ENCODE measurements around the gene GRK7. TPM values are rescaled to one million over a fixed set of nuclear protein-coding genes. Genes with fewer than 3 reads are reported as not detected.
A peak's percentile ranks its signal among the peaks of the same experiment; 100 is the strongest.

Gene GRK7
- total and polyA plus RNA-seq, 2 of the 13 experiments (the other 11 are each of a cell fraction or from before 2014, with no cell fraction given) = not detected

- TF ChIP-seq REXO4 (CRISPR knock-in tag; IDR thresholded peaks at IDR 0.05; ENCODE audit: borderline replicate concordance) = no peak
- TF ChIP-seq, protein P1, sequence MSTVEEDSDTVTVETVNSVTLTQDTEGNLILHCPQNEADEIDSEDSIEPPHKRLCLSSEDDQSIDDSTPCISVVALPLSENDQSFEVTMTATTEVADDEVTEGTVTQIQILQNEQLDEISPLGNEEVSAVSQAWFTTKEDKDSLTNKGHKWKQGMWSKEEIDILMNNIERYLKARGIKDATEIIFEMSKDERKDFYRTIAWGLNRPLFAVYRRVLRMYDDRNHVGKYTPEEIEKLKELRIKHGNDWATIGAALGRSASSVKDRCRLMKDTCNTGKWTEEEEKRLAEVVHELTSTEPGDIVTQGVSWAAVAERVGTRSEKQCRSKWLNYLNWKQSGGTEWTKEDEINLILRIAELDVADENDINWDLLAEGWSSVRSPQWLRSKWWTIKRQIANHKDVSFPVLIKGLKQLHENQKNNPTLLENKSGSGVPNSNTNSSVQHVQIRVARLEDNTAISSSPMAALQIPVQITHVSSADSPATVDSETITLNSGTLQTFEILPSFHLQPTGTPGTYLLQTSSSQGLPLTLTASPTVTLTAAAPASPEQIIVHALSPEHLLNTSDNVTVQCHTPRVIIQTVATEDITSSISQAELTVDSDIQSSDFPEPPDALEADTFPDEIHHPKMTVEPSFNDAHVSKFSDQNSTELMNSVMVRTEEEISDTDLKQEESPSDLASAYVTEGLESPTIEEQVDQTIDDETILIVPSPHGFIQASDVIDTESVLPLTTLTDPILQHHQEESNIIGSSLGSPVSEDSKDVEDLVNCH (CRISPR knock-in tag; IDR thresholded peaks at IDR 0.05) = 0 out of 2 replicates have a peak, but pooled peaks have one; percentile 39
- TF ChIP-seq ZNF451 (CRISPR knock-in tag; IDR thresholded peaks at IDR 0.05) = peak; percentile 89
- no peak for TF ChIP-seq NR2F6 (IDR thresholded peaks at IDR 0.05)
- peak; percentile 2; the same call in 1 of the 2 replicates for TF ChIP-seq NR2F6 (CRISPR knock-in tag; IDR thresholded peaks at IDR 0.05)
- no peak for TF ChIP-seq EHMT2 (IDR thresholded peaks at IDR 0.05; ENCODE audit: borderline replicate concordance, low read depth, low read length)
- no peak; the same call in 1 of the 2 replicates for TF ChIP-seq TFDP2 (CRISPR knock-in tag; IDR thresholded peaks at IDR 0.05)
- TF ChIP-seq IKZF5 (CRISPR knock-in tag; IDR thresholded peaks at IDR 0.05) = peak; percentile 67; the same call in 1 of the 2 replicates
- TF ChIP-seq BATF2 (CRISPR knock-in tag; IDR thresholded peaks at IDR 0.05) = no peak
- peak; percentile 23; the same call in 1 of the 2 replicates for TF ChIP-seq ZNF788 (CRISPR knock-in tag; IDR thresholded peaks at IDR 0.05; ENCODE audit: borderline replicate concordance)
- TF ChIP-seq SRSF9 (IDR thresholded peaks at IDR 0.05; ENCODE audit: borderline replicate concordance, insufficient read depth, low read depth, low read length, poor library complexity, severe bottlenecking) = no peak
- TF ChIP-seq, protein P2, sequence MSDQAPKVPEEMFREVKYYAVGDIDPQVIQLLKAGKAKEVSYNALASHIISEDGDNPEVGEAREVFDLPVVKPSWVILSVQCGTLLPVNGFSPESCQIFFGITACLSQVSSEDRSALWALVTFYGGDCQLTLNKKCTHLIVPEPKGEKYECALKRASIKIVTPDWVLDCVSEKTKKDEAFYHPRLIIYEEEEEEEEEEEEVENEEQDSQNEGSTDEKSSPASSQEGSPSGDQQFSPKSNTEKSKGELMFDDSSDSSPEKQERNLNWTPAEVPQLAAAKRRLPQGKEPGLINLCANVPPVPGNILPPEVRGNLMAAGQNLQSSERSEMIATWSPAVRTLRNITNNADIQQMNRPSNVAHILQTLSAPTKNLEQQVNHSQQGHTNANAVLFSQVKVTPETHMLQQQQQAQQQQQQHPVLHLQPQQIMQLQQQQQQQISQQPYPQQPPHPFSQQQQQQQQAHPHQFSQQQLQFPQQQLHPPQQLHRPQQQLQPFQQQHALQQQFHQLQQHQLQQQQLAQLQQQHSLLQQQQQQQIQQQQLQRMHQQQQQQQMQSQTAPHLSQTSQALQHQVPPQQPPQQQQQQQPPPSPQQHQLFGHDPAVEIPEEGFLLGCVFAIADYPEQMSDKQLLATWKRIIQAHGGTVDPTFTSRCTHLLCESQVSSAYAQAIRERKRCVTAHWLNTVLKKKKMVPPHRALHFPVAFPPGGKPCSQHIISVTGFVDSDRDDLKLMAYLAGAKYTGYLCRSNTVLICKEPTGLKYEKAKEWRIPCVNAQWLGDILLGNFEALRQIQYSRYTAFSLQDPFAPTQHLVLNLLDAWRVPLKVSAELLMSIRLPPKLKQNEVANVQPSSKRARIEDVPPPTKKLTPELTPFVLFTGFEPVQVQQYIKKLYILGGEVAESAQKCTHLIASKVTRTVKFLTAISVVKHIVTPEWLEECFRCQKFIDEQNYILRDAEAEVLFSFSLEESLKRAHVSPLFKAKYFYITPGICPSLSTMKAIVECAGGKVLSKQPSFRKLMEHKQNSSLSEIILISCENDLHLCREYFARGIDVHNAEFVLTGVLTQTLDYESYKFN (CRISPR knock-in tag; conservative IDR thresholded peaks at IDR 0.05) = peak; percentile 44
- peak; percentile 60; the same call in 1 of the 2 replicates for TF ChIP-seq ZNF609 (CRISPR knock-in tag; IDR thresholded peaks at IDR 0.05; ENCODE audit: borderline replicate concordance)
Observed at GRCh38 chr3:141738022-141738890, 25.0 kb upstream of the GRK7 start, which contains the start of gene RNF7 (continued).
